Measurements from ENCODE around the gene DNMT3L. TPM values are rescaled to one million over a fixed set of nuclear protein-coding genes. Genes with fewer than 3 reads are reported as not detected.
"Not testable (repeated sequence)": the region's sequence is repeated elsewhere in the genome, so short reads cannot be mapped to it uniquely, and the experiment has no call there.

The DNMT3L gene
- total and polyA plus RNA-seq, 12 donors: not detected

DNA sequence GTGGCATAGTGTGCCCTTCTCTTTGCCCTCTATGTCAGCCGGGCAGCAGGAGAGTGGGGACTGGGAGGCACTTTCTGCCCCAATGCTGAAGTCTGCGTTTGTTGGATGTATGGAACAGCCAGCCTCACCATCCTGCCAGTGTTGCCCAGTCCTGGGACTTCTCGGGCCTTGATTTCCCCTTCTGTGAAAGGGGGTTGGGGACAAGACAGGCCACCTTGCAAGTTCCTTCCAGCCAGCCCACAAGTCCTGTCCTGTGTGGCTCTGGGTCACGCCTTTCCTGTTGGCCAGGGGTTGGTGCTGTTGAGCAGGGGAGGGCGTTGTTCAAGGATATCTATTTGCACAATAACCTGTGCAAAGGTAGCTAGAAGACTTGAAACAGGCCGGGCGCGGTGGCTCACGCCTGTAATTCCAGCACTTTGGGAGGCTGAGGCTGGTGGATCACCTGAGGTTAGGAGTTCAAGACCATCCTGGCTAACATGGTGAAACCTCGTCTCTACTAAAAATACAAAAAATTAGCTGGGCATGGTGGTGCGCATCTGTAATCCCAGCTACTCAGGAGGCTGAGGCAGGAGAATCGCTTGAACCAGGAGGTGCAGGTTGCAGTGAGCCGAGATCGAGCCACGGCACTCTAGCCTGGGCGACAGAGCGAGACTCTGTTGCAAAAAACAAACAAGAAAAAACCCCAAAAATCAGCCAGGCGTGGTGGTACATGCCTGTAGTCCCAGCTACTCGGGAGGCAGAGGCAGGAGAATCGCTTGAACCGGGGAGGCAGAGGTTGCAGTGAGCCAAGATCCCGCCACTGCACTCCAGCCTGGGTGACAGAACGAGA lies 41.1 kb upstream of the DNMT3L start:
- TF ChIP-seq, protein P1, sequence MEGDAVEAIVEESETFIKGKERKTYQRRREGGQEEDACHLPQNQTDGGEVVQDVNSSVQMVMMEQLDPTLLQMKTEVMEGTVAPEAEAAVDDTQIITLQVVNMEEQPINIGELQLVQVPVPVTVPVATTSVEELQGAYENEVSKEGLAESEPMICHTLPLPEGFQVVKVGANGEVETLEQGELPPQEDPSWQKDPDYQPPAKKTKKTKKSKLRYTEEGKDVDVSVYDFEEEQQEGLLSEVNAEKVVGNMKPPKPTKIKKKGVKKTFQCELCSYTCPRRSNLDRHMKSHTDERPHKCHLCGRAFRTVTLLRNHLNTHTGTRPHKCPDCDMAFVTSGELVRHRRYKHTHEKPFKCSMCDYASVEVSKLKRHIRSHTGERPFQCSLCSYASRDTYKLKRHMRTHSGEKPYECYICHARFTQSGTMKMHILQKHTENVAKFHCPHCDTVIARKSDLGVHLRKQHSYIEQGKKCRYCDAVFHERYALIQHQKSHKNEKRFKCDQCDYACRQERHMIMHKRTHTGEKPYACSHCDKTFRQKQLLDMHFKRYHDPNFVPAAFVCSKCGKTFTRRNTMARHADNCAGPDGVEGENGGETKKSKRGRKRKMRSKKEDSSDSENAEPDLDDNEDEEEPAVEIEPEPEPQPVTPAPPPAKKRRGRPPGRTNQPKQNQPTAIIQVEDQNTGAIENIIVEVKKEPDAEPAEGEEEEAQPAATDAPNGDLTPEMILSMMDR (IDR thresholded peaks at IDR 0.05): peak in 1 of 9 donors; percentile 23

DNA sequence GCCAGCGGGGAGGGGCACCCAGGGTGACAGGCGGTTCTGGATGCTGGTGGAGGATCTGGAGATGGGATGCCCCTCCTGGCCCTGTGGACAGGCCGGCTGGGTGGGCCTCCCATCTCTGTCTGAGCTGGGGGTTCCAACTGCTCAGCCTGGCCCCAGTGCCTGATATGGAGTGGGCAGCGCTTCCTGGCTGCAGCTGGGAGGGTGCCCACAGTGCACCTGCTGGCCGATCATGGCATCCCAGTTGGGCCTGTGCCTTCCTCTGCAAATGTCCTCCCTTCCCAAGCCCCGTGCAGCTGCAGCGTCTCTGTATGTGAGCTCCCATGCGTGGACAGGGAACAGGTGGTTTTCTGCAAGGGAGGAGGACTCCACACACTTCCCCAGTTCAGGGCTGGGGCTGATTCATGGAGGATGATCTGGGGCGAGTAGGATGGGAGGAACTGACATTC lies 40.3 kb upstream of the DNMT3L start:
- peaks cover 0 to 10% (median 0%) of the 10 kb centered on the region in 9 donors for H3K36me3 ChIP-seq
- ATAC-seq: no peak
- intact Hi-C loops (cut with DNase I): loop anchor here in 3 of 10 donors (2.0 to 10.0 kb wide), 3 partner anchors 35 to 287 kb away; partner anchors contain the start of genes CFAP410 (in 2 of the 3) and TRAPPC10 (in 1 of the 3)
- peak overlapping the region in 1 of 10 donors; percentile 10 for H3K27ac ChIP-seq
- H3K27me3 ChIP-seq: no peaks in the 10 kb centered on the region
- no peak overlapping the region for H3K4me3 ChIP-seq
- no peak for DNase-seq
- 76 to 81% methylated on average over 9 of the region's 9 CpGs for WGBS, 2 donors
- TF ChIP-seq, protein P1 (IDR thresholded peaks at IDR 0.05): peak in 1 of 9 donors; percentile 5
- H3K9me3 ChIP-seq: no peaks in the 10 kb centered on the region
- H3K4me1 ChIP-seq: peaks cover 38 to 79% (median 60%) of the 10 kb centered on the region in 9 donors

More for the DNA sequence above, 41.1 kb upstream of the DNMT3L start:
- DNase-seq, H3K27me3 ChIP-seq, ATAC-seq, H3K4me3 ChIP-seq, H3K9me3 ChIP-seq: not testable (repeated sequence)
- 86 to 89% methylated on average over 21 to 23 of the region's 23 CpGs for WGBS, 2 donors
- peaks cover 38 to 72% (median 53%) of the 10 kb centered on the region in 9 donors for H3K4me1 ChIP-seq
- H3K27ac ChIP-seq: peak overlapping the region in 2 of 10 donors; percentile 31
- H3K36me3 ChIP-seq: peaks cover 0 to 18% (median 0%) of the 10 kb centered on the region in 9 donors
- intact Hi-C loops (cut with DNase I): loop anchor here in 2 of 10 donors (5.0 to 10.0 kb wide), 2 partner anchors 35 to 288 kb away; partner anchors contain the start of genes CFAP410 (in 2 of the 2) and TRAPPC10 (in 1 of the 2)

DNA sequence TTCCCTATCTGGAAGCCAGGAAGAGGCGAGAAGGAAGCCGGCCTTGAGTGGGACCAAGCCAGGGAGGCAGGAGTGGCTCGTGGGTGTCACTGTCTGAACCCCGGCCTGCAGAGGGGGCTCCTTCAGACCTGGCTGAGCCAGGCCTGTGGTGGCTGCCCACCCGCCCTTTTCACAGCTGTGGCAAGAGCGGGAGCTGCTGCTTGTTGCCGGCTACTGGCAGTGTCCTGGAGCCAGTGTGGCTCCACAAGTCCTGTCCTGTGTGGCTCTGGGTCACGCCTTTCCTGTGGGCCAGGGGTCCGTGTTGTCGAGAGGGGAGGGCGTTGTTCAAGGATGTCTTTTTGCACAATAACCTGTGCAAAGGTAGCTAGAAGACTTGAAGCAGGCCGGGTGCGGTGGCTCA lies 39.4 kb upstream of the DNMT3L start:
- TF ChIP-seq, protein P1 (IDR thresholded peaks at IDR 0.05): peak in 1 of 9 donors; percentile 3
- H3K27me3 ChIP-seq: no peaks in the 10 kb centered on the region
- peaks cover 38 to 76% (median 60%) of the 10 kb centered on the region in 9 donors for H3K4me1 ChIP-seq
- H3K36me3 ChIP-seq: peaks cover 0 to 3% (median 0%) of the 10 kb centered on the region in 9 donors
- peak overlapping the region in 8 of 10 donors; percentile 83 to 98 (median 92) for H3K27ac ChIP-seq
- no peak for DNase-seq
- H3K9me3 ChIP-seq: no peaks in the 10 kb centered on the region
- peak overlapping the region; percentile 56 to 92 (median 78) for H3K4me3 ChIP-seq
- WGBS, 2 donors: 72 to 78% methylated on average over 13 of the region's 13 CpGs
- no peak for ATAC-seq
- intact Hi-C loops (cut with DNase I): loop anchor here in 3 of 10 donors (2.0 to 10.0 kb wide), 3 partner anchors 36 to 286 kb away; partner anchors contain the start of genes CFAP410 (in 2 of the 3) and TRAPPC10 (in 1 of the 3)

DNA sequence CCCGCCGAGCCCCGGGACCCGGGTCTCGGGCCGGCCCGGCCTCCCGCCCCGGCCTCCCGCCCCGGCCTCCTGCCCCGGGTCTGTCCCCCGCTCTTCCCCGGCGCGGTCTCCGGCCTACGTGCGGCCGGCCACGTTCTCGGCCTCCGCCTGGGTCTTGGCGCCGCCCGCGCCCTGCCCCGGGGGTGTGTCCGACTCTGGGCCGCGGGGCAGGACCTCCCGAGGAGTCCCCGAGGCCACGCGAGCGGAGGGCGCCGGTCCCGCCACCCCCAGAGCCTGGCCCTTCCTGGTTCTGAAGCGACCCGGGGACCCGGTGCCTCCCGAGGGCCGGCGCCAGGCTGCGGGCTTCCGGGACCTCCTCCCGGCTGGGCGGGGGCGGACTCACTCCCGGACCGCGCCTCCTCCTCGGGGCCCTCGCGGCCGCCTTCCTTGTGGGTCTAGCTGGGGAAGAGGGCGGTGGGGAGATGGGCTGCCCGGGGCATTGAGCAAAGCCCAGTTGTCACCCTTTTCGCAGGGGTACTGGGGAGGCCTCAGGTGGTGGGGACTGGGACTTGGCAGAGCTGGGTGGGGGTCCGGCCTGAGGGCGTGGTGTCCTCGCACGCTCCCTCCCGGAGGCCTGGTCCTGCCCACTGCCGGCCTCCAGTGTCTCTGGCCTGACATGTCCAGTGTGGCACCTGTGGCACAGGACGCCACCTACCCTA lies 38.7 kb upstream of the DNMT3L start:
- Histone ChIP-seq H3K36me3 (no peaks in the 10 kb centered on the region), H3K4me1 (peaks cover 36 to 73% (median 63%) of the 10 kb centered on the region in 9 donors), H3K4me3 (peak overlapping the region; percentile 56 to 92 (median 78)), H3K27ac (peak overlapping the region; percentile 83 to 98 (median 94)), H3K9me3 (no peaks in the 10 kb centered on the region), H3K27me3 (no peaks in the 10 kb centered on the region)
- intact Hi-C loops (cut with DNase I): loop anchor here in 3 of 10 donors (2.0 to 10.0 kb wide), 3 partner anchors 36 to 286 kb away; partner anchors contain the start of genes CFAP410 (in 2 of the 3) and TRAPPC10 (in 1 of the 3)
- 2 to 3% methylated on average over 50 to 67 of the region's 67 CpGs for WGBS, 2 donors
- DNase-seq (peak; percentile 74 to 80), ATAC-seq (peak; percentile 57 to 75 (median 62))
- TF ChIP-seq, protein P1 (IDR thresholded peaks at IDR 0.05): peak in 1 of 9 donors; percentile 10

Data from heart right ventricle (tissue), 16 donors.